ENCODE data around the gene THBS1.

THBS1 gene

DNA sequence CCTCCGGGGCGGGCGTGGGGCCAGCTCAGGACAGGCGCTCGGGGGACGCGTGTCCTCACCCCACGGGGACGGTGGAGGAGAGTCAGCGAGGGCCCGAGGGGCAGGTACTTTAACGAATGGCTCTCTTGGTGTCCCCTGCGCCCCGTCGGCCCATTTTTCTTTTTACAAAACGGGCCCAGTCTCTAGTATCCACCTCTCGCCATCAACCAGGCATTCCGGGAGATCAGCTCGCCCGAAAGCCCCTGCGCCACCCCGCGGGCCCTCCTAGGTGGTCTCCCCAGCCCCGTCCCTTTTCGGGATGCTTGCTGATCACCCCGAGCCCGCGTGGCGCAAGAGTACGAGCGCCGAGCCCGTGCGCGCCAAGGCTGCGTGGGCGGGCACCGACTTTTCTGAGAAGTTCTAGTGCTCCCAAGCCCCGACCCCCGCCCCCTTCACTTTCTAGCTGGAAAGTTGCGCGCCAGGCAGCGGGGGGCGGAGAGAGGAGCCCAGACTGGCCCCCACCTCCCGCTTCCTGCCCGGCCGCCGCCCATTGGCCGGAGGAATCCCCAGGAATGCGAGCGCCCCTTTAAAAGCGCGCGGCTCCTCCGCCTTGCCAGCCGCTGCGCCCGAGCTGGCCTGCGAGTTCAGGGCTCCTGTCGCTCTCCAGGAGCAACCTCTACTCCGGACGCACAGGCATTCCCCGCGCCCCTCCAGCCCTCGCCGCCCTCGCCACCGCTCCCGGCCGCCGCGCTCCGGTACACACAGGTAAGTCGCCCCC lies at the start of gene THBS1:
Gene THBS1, plus strand, starts transcription at position 595 of the 757 bp plus-strand sequence. CDS start 779 bp downstream, outside the sequence.
- Histone ChIP-seq H3K27me3 (ENCODE audit: control insufficient read depth, insufficient read depth, low read length) (no peaks in the 10 kb centered on the region), H3K4me3 (ENCODE audit: low read length) (peak within 1 kb of the TSS; percentile 50; the same call in 1 of the 2 replicates), H3K4me1 (ENCODE audit: control insufficient read depth, insufficient read depth, low read length) (peaks cover 12% of the 10 kb centered on the region; the same call in 1 of the 2 replicates), H3K36me3 (ENCODE audit: control insufficient read depth, insufficient read depth, low read length) (peaks cover 26% of the 10 kb centered on the region), H3K9me3 (ENCODE audit: control insufficient read depth, insufficient read depth, low read length) (no peaks in the 10 kb centered on the region), H3K27ac (ENCODE audit: low read length) (no peak within 1 kb of the TSS)
- WGBS (ENCODE audit: insufficient coverage, insufficient read length): no CpG with 5 or more reads among the region's 74 CpGs
- DNase-seq (ENCODE audit: low read depth, low spot score): peak; percentile 75

DNA sequence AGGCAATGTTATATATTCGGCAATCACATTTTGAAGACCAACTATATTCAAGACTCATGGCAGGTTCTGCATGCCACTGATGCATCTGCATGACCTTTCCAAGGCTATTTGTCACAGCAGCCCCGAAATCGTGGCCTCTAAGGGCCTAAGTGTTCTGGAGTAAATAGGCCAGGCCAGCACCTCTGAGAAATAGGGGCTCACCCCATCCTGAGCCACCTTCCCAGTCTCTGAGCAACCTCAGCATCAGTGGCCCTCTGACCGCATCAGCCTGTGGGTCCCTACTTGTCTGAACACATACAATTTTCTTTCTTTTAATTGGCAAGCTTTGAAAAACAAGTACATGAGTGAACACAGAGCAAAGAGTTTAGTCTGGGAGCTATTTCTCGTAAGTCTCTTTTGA lies 45.9 kb upstream of the THBS1 start:
- no peaks in the 10 kb centered on the region for H3K27me3 ChIP-seq (ENCODE audit: control insufficient read depth, insufficient read depth, low read length)
- no peaks in the 10 kb centered on the region for H3K36me3 ChIP-seq (ENCODE audit: control insufficient read depth, insufficient read depth, low read length)
- H3K4me3 ChIP-seq (ENCODE audit: low read length): no peak overlapping the region
- peaks cover 2% of the 10 kb centered on the region for H3K4me1 ChIP-seq (ENCODE audit: control insufficient read depth, insufficient read depth, low read length)
- H3K27ac ChIP-seq (ENCODE audit: low read length): no peak overlapping the region
- H3K9me3 ChIP-seq (ENCODE audit: control insufficient read depth, insufficient read depth, low read length): no peaks in the 10 kb centered on the region
- DNase-seq (ENCODE audit: low read depth, low spot score): no peak
- no CpG with 5 or more reads among the region's 5 CpGs for WGBS (ENCODE audit: insufficient coverage, insufficient read length)

DNA sequence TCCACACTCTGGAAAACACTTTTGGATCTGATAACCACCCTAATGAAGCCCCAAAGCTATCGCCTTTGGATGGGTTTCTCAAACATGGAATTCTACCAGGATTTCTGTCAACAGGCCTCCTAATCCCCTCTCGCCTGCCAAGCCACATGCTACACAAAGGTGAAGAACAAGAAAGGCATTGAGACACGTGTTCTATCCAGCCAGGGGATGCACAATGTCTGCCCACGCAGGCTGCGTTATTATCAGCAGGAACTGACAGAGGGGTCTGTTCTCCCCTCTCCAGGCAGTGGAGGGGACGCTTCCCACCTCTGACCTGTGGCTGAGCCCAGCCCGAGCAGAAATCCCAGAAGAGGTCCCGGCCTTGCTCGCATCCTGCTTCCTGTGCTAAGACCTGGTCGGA lies 45.4 kb upstream of the THBS1 start:
- Histone ChIP-seq H3K4me1 (ENCODE audit: control insufficient read depth, insufficient read depth, low read length) (peaks cover 2% of the 10 kb centered on the region), H3K4me3 (ENCODE audit: low read length) (no peak overlapping the region), H3K27me3 (ENCODE audit: control insufficient read depth, insufficient read depth, low read length) (no peaks in the 10 kb centered on the region), H3K36me3 (ENCODE audit: control insufficient read depth, insufficient read depth, low read length) (no peaks in the 10 kb centered on the region), H3K27ac (ENCODE audit: low read length) (no peak overlapping the region), H3K9me3 (ENCODE audit: control insufficient read depth, insufficient read depth, low read length) (no peaks in the 10 kb centered on the region)
- DNase-seq (ENCODE audit: low read depth, low spot score): no peak
- no CpG with 5 or more reads among the region's 10 CpGs for WGBS (ENCODE audit: insufficient coverage, insufficient read length)

DNA sequence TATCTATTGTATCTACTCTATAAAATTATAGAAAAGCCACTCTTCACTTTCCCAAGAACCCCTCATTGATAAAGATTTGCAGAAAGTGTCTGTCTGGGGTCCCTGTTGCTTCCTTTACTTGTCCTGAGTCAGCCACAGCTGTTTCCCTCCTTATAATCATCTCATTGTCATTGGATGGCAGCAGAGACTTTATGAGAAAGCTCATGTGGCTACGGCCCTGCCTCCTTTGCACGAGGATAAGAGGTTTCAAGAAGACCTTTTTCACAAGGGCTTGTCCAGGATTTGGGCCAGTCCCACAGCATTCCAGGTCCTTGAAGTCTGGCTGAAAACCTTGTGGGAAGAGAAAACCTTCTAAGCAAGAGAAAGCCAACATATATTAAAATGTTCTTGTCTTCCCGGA lies 41.9 kb upstream of the THBS1 start:
- Histone ChIP-seq H3K36me3 (ENCODE audit: control insufficient read depth, insufficient read depth, low read length) (no peaks in the 10 kb centered on the region), H3K4me1 (ENCODE audit: control insufficient read depth, insufficient read depth, low read length) (no peaks in the 10 kb centered on the region), H3K27me3 (ENCODE audit: control insufficient read depth, insufficient read depth, low read length) (no peaks in the 10 kb centered on the region), H3K9me3 (ENCODE audit: control insufficient read depth, insufficient read depth, low read length) (no peaks in the 10 kb centered on the region), H3K4me3 (ENCODE audit: low read length) (no peak overlapping the region), H3K27ac (ENCODE audit: low read length) (no peak overlapping the region)
- DNase-seq (ENCODE audit: low read depth, low spot score): no peak
- no CpG with 5 or more reads among the region's 3 CpGs for WGBS (ENCODE audit: insufficient coverage, insufficient read length)

DNA sequence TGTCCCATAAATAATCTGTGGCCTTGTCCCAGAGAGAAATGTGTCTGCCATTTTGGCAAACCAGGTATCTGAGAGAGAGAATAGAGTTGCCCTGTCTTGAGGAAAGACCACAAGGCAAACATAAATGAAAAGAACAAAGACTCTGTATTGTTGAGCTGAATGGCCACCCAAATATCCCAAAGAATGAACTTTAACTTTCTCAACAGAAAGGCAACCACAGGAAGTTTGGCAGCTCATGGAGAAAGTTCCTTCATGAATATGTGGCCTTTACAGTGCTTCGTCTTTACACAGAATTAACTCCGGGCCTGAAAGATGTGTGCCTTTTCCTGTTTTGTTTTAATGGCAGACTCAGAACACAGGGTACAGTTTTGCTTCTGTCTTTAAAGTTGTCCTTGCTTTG lies 41.4 kb upstream of the THBS1 start:
- no CpG with 5 or more reads among the region's 2 CpGs for WGBS (ENCODE audit: insufficient coverage, insufficient read length)
- no peak overlapping the region for H3K4me3 ChIP-seq (ENCODE audit: low read length)
- H3K4me1 ChIP-seq (ENCODE audit: control insufficient read depth, insufficient read depth, low read length): no peaks in the 10 kb centered on the region
- H3K9me3 ChIP-seq (ENCODE audit: control insufficient read depth, insufficient read depth, low read length): no peaks in the 10 kb centered on the region
- no peak overlapping the region for H3K27ac ChIP-seq (ENCODE audit: low read length)
- no peak for DNase-seq (ENCODE audit: low read depth, low spot score)
- no peaks in the 10 kb centered on the region for H3K27me3 ChIP-seq (ENCODE audit: control insufficient read depth, insufficient read depth, low read length)
- no peaks in the 10 kb centered on the region for H3K36me3 ChIP-seq (ENCODE audit: control insufficient read depth, insufficient read depth, low read length)

- H3K36me3 ChIP-seq (ENCODE audit: control insufficient read depth, insufficient read depth, low read length): no peaks in the 10 kb centered on the region
- H3K4me1 ChIP-seq (ENCODE audit: control insufficient read depth, insufficient read depth, low read length): no peaks in the 10 kb centered on the region
- no peak overlapping the region for H3K4me3 ChIP-seq (ENCODE audit: low read length)
- DNase-seq (ENCODE audit: low read depth, low spot score): no peak
- no peaks in the 10 kb centered on the region for H3K9me3 ChIP-seq (ENCODE audit: control insufficient read depth, insufficient read depth, low read length)
- WGBS (ENCODE audit: insufficient coverage, insufficient read length): no CpG with 5 or more reads among the region's 3 CpGs
- no peak overlapping the region for H3K27ac ChIP-seq (ENCODE audit: low read length)
- no peaks in the 10 kb centered on the region for H3K27me3 ChIP-seq (ENCODE audit: control insufficient read depth, insufficient read depth, low read length)
Measured at GRCh38 chr15:39539973-39540558, 40.8 kb upstream of the THBS1 start.

DNA sequence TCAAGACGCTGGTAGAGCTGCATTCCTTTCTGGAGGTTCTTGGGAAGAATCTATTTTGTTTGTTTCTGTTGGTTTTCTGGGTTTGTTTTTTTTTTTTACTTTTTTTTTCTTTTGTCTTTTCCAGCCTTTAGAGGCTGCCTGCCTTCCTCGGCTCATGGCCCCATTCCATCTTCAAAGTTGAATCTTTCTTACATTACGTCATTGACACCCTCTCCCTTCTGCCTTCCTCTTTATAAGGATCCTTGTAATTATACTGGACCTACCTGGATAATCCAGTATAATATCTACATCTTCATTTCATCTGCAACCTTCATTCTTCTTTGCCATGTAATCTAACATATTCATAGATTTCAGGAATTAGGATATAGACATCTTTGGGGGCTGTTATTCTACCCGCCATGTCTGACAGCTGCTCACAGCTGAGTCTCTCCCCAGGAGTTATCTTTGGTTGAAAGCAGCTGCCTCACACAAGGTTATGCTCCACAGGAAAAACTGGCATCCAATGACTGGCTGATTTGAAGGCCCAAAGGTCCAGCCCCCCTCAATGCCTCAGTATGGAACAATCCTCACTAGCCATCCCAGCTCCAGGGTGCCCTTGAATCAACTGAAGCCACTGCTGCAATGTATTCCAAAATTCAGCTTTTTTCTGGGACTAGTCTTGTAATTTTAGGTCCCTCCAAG lies 38.4 kb upstream of the THBS1 start:
- H3K27ac ChIP-seq (ENCODE audit: low read length): no peak overlapping the region
- WGBS (ENCODE audit: insufficient coverage, insufficient read length): no CpG with 5 or more reads among the region's 4 CpGs
- no peaks in the 10 kb centered on the region for H3K9me3 ChIP-seq (ENCODE audit: control insufficient read depth, insufficient read depth, low read length)
- no peaks in the 10 kb centered on the region for H3K36me3 ChIP-seq (ENCODE audit: control insufficient read depth, insufficient read depth, low read length)
- no peaks in the 10 kb centered on the region for H3K27me3 ChIP-seq (ENCODE audit: control insufficient read depth, insufficient read depth, low read length)
- DNase-seq (ENCODE audit: low read depth, low spot score): no peak
- H3K4me1 ChIP-seq (ENCODE audit: control insufficient read depth, insufficient read depth, low read length): no peaks in the 10 kb centered on the region
- H3K4me3 ChIP-seq (ENCODE audit: low read length): no peak overlapping the region

DNA sequence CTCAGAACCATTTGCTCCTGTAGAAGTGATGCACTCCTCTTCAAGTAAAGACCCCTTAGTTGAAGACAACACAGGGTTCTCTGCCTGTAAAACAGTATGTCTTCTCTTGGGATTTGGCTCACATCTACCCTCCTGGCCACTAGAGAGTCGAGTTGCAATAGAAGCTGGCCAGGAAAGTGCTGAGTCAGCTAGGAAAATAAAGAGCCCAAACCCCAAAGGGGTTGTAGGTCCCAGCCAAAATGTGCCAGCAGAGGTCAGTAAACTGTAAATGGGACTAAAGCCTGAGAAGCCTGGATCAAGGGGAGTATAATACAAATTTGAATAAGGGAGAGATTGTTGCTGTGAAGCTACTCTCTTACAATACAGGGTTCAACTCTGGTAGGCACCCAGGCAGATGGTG lies 37.2 kb upstream of the THBS1 start:
- no CpG with 5 or more reads among the region's 1 CpG for WGBS (ENCODE audit: insufficient coverage, insufficient read length)
- peak; percentile 48 for DNase-seq (ENCODE audit: low read depth, low spot score)
- Histone ChIP-seq H3K36me3 (ENCODE audit: control insufficient read depth, insufficient read depth, low read length) (no peaks in the 10 kb centered on the region), H3K4me3 (ENCODE audit: low read length) (no peak overlapping the region), H3K27ac (ENCODE audit: low read length) (no peak overlapping the region), H3K4me1 (ENCODE audit: control insufficient read depth, insufficient read depth, low read length) (no peaks in the 10 kb centered on the region), H3K9me3 (ENCODE audit: control insufficient read depth, insufficient read depth, low read length) (no peaks in the 10 kb centered on the region), H3K27me3 (ENCODE audit: control insufficient read depth, insufficient read depth, low read length) (no peaks in the 10 kb centered on the region)

- no peak overlapping the region for H3K4me3 ChIP-seq (ENCODE audit: low read length)
- H3K4me1 ChIP-seq (ENCODE audit: control insufficient read depth, insufficient read depth, low read length): no peaks in the 10 kb centered on the region
- no peaks in the 10 kb centered on the region for H3K9me3 ChIP-seq (ENCODE audit: control insufficient read depth, insufficient read depth, low read length)
- no peaks in the 10 kb centered on the region for H3K36me3 ChIP-seq (ENCODE audit: control insufficient read depth, insufficient read depth, low read length)
- no peak overlapping the region for H3K27ac ChIP-seq (ENCODE audit: low read length)
- no peak for DNase-seq (ENCODE audit: low read depth, low spot score)
- WGBS (ENCODE audit: insufficient coverage, insufficient read length): no CpG with 5 or more reads among the region's 1 CpG
- no peaks in the 10 kb centered on the region for H3K27me3 ChIP-seq (ENCODE audit: control insufficient read depth, insufficient read depth, low read length)
Measured at GRCh38 chr15:39546842-39547241, 34.0 kb upstream of the THBS1 start.

DNA sequence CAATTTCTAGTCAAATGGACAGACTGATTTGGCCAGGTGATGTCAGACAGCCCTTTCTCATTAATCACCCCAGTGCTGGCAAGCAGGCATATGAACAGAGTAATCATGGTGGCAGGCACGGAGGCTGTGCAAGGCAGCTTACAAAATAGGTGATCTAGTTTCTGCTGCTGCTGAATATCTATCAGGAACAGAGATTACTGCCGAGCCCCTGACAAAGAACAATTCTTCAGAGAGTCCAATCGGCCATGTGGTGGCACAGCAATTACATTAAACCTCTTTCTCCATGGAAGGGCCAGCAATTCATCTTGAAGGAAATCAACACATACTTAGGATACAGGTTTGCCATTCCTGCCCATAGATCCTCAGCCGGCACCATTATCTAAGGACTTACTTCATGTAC lies 32.3 kb upstream of the THBS1 start:
- Histone ChIP-seq H3K27ac (ENCODE audit: low read length) (no peak overlapping the region), H3K4me3 (ENCODE audit: low read length) (no peak overlapping the region)
- no CpG with 5 or more reads among the region's 4 CpGs for WGBS (ENCODE audit: insufficient coverage, insufficient read length)

More for the DNA sequence above, 32.3 kb upstream of the THBS1 start:
- Histone ChIP-seq H3K27me3 (ENCODE audit: control insufficient read depth, insufficient read depth, low read length) (no peaks in the 10 kb centered on the region), H3K4me1 (ENCODE audit: control insufficient read depth, insufficient read depth, low read length) (no peaks in the 10 kb centered on the region), H3K9me3 (ENCODE audit: control insufficient read depth, insufficient read depth, low read length) (no peaks in the 10 kb centered on the region), H3K36me3 (ENCODE audit: control insufficient read depth, insufficient read depth, low read length) (no peaks in the 10 kb centered on the region)
- no peak for DNase-seq (ENCODE audit: low read depth, low spot score)

Data from iPS DF 6.9 (cell line).